Panc1 (cell line): Measurements from ENCODE around the gene ZNF284. TPM values are rescaled to one million over a fixed set of nuclear protein-coding genes. Genes with fewer than 3 reads are reported as not detected.
"Not testable (repeated sequence)": the region's sequence is repeated elsewhere in the genome, so short reads cannot be mapped to it uniquely, and the experiment has no call there.

Experiments
- ATAC-seq: fragments of 200-7000 bp; cut with Tn5 transposase; 2 replicates; pipeline ENCODE4 v1.9.1; 2020; ENCODE audit warnings: mild to moderate bottlenecking, moderate library complexity
- BruUV-seq: library from RNA; stranded (reverse); fragments of 400-500 nt; replicated peaks from 2 replicates; lab custom pipeline; 2021; lab: Mats Ljungman, UMichigan
- CTCF ChIA-PET: fragments of 300-600 bp; sonication (Branson Sonifier 250); formaldehyde crosslinking; loops from one replicate; lab custom pipeline; 2022; ENCODE audit warnings: antibody characterized with exemption; lab: Charles Lee
- POLR2A ChIA-PET: fragments of 300-600 bp; sonication (Branson Sonifier 250); formaldehyde crosslinking; loops from one replicate; lab custom pipeline; 2022; ENCODE audit warnings: antibody characterized with exemption; lab: Charles Lee
- DNase-seq: peaks from one replicate; pipeline ENCODE4 v3.0.0-alpha.2; 2010; ENCODE audit warnings: low read depth, low spot score
- H3K27ac ChIP-seq: 2 replicates; pipeline ENCODE4 v1.5.1; 2011; ENCODE audit warnings: mild to moderate bottlenecking, low read length, inconsistent platforms
- H3K27me3 ChIP-seq: fragments of 200-500 bp; sonication (Bioruptor generic); 2 replicates; pipeline ENCODE4 v1.6.0; 2014; ENCODE audit warnings: low read length, inconsistent platforms; ENCODE audit not compliant: control insufficient read depth, insufficient read depth
- H3K36me3 ChIP-seq: fragments of 200-500 bp; sonication (Bioruptor generic); 2 replicates; pipeline ENCODE4 v1.5.1; 2014; ENCODE audit warnings: inconsistent platforms, mild to moderate bottlenecking, low read length, moderate library complexity; ENCODE audit not compliant: control insufficient read depth, insufficient read depth
- H3K4me1 ChIP-seq: 2 replicates; pipeline ENCODE4 v1.5.1; 2011; ENCODE audit warnings: inconsistent platforms, mild to moderate bottlenecking, low read length, moderate library complexity; ENCODE audit not compliant: control insufficient read depth, insufficient read depth
- H3K4me3 ChIP-seq, 2 experiments: 2 replicates each; pipeline ENCODE4 v1.5.1; 2011 to 2012; ENCODE audit warnings: low read depth in 2 of 2, low read length in 2 of 2, mild to moderate bottlenecking in 2 of 2, inconsistent platforms in 1 of 2, moderate library complexity in 1 of 2
- H3K9me3 ChIP-seq: fragments of 200-500 bp; sonication (Bioruptor generic); 2 replicates; pipeline ENCODE4 v1.5.1; 2014; ENCODE audit warnings: low read depth, mild to moderate bottlenecking, inconsistent platforms, low read length, moderate library complexity; ENCODE audit not compliant: control insufficient read depth, insufficient read depth
- POLR2AphosphoS5 ChIP-seq: IDR thresholded peaks from 2 replicates; pipeline ENCODE4 v1.6.1; 2012; ENCODE audit warnings: mild to moderate bottlenecking, low read depth, low read length, moderate library complexity
- SIN3A ChIP-seq: IDR thresholded peaks from 2 replicates; pipeline ENCODE4 v1.6.1; 2012; ENCODE audit warnings: low read depth, mild to moderate bottlenecking, low read length, moderate library complexity, borderline replicate concordance; ENCODE audit not compliant: insufficient read depth
- TCF7L2 ChIP-seq: IDR thresholded peaks from 2 replicates; pipeline ENCODE4 v1.6.1; 2011; ENCODE audit warnings: mild to moderate bottlenecking, low read depth, low read length, inconsistent platforms
- in situ Hi-C: cut with HindIII; loops from 2 replicates; pipeline ENCODE4 v1.10.0; 2016; ENCODE audit warnings: low sequenced_read_pairs, low pct_unique_long_range_greater_than_20kb
- intact Hi-C: fragments of 100-400 bp; cut with micrococcal nuclease; formaldehyde crosslinking; loops from one replicate; pipeline ENCODE4 v1.10.0; 2022; ENCODE audit not compliant: unreplicated experiment
- total RNA-seq: library from RNA; stranded (reverse); gene quantifications from one replicate; pipeline ENCODE4 v1.2.1, GENCODE V29; 2021; ENCODE audit not compliant: unreplicated experiment
- TF ChIP-seq, protein P1 (sequence below): fragments of 450-650 bp; IDR thresholded peaks from 2 replicates; pipeline ENCODE4 v1.5.1; 2017; ENCODE audit warnings: mild to moderate bottlenecking
- TF ChIP-seq, protein P2 (sequence below), 2 experiments: IDR thresholded peaks; 2 replicates each; pipeline ENCODE4 v1.6.1; 2011 to 2012; ENCODE audit warnings: low read depth in 2 of 2, control low read depth in 1 of 2, low read length in 1 of 2, mild to moderate bottlenecking in 1 of 2, moderate library complexity in 1 of 2; ENCODE audit not compliant: insufficient read depth in 1 of 2

The ZNF284 gene
- total RNA-seq, 1 experiment from 2014 or later = 0.87 TPM

- ATAC-seq (peak; percentile 99), DNase-seq (peak; percentile 90)
- CTCF ChIA-PET = no interaction called here
- peak within 1 kb of the TSS; percentile 84 for H3K27ac ChIP-seq
- H3K4me3 ChIP-seq = peak within 1 kb of the TSS; percentile 89 to 96
- no peaks in the 10 kb centered on the region; the same call in none of the 2 replicates for H3K36me3 ChIP-seq
- intact Hi-C loops (no loop called here), in situ Hi-C loops (no loop called here)
- TF ChIP-seq POLR2AphosphoS5 (peak; percentile 51; the same call in 1 of the 2 replicates), TCF7L2 (no peak), SIN3A (0 out of 2 replicates have a peak, but pooled peaks have one; percentile 43)
- TF ChIP-seq, protein P1, sequence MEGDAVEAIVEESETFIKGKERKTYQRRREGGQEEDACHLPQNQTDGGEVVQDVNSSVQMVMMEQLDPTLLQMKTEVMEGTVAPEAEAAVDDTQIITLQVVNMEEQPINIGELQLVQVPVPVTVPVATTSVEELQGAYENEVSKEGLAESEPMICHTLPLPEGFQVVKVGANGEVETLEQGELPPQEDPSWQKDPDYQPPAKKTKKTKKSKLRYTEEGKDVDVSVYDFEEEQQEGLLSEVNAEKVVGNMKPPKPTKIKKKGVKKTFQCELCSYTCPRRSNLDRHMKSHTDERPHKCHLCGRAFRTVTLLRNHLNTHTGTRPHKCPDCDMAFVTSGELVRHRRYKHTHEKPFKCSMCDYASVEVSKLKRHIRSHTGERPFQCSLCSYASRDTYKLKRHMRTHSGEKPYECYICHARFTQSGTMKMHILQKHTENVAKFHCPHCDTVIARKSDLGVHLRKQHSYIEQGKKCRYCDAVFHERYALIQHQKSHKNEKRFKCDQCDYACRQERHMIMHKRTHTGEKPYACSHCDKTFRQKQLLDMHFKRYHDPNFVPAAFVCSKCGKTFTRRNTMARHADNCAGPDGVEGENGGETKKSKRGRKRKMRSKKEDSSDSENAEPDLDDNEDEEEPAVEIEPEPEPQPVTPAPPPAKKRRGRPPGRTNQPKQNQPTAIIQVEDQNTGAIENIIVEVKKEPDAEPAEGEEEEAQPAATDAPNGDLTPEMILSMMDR = no peak
- TF ChIP-seq, protein P2, sequence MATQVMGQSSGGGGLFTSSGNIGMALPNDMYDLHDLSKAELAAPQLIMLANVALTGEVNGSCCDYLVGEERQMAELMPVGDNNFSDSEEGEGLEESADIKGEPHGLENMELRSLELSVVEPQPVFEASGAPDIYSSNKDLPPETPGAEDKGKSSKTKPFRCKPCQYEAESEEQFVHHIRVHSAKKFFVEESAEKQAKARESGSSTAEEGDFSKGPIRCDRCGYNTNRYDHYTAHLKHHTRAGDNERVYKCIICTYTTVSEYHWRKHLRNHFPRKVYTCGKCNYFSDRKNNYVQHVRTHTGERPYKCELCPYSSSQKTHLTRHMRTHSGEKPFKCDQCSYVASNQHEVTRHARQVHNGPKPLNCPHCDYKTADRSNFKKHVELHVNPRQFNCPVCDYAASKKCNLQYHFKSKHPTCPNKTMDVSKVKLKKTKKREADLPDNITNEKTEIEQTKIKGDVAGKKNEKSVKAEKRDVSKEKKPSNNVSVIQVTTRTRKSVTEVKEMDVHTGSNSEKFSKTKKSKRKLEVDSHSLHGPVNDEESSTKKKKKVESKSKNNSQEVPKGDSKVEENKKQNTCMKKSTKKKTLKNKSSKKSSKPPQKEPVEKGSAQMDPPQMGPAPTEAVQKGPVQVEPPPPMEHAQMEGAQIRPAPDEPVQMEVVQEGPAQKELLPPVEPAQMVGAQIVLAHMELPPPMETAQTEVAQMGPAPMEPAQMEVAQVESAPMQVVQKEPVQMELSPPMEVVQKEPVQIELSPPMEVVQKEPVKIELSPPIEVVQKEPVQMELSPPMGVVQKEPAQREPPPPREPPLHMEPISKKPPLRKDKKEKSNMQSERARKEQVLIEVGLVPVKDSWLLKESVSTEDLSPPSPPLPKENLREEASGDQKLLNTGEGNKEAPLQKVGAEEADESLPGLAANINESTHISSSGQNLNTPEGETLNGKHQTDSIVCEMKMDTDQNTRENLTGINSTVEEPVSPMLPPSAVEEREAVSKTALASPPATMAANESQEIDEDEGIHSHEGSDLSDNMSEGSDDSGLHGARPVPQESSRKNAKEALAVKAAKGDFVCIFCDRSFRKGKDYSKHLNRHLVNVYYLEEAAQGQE (IDR thresholded peaks at IDR 0.05; ENCODE audit: insufficient read depth in 1 of 2, low read depth in 2 of 2, low read length in 1 of 2) = no peak
- POLR2A ChIA-PET = interaction anchor here (0.6 to 0.7 kb wide), 2 partner anchors 215 to 334 kb away, joined by 3 to 5 read pairs; no protein-coding TSS in a partner anchor
- no peaks in the 10 kb centered on the region for H3K4me1 ChIP-seq
- no TSS peak for BruUV-seq
- H3K27me3 ChIP-seq = no peaks in the 10 kb centered on the region
- H3K9me3 ChIP-seq = peaks cover 11% of the 10 kb centered on the region; the same call in 1 of the 2 replicates
These were observed 41.3 kb downstream of the ZNF284 start, which contains the start of gene ZNF225 for GRCh38 chr19:44113138-44113783. Gene ZNF225 (plus strand): TSS chr19:44113399. CDS start chr19:44115828, 2,429 bp downstream.

- DNase-seq (no peak), ATAC-seq (peak; percentile 28)
- H3K27ac ChIP-seq = peak overlapping the region; percentile 81
- no peaks in the 10 kb centered on the region for H3K4me1 ChIP-seq
- H3K4me3 ChIP-seq = peak overlapping the region; percentile 89 to 96
- no peaks in the 10 kb centered on the region; the same call in none of the 2 replicates for H3K36me3 ChIP-seq
- in situ Hi-C loops (no loop called here), intact Hi-C loops (no loop called here)
- CTCF ChIA-PET = no interaction called here
- no peaks in the 10 kb centered on the region for H3K27me3 ChIP-seq
- no peak for TF ChIP-seq SIN3A
- POLR2A ChIA-PET = interaction anchor here (0.6 to 0.7 kb wide), 2 partner anchors 215 to 333 kb away, joined by 3 to 5 read pairs; no protein-coding TSS in a partner anchor
- BruUV-seq = TSS peak; percentile 80
- peaks cover 9% of the 10 kb centered on the region; the same call in 1 of the 2 replicates for H3K9me3 ChIP-seq
These were observed 41.9 kb downstream of the ZNF284 start for GRCh38 chr19:44113784-44114390.

DNA sequence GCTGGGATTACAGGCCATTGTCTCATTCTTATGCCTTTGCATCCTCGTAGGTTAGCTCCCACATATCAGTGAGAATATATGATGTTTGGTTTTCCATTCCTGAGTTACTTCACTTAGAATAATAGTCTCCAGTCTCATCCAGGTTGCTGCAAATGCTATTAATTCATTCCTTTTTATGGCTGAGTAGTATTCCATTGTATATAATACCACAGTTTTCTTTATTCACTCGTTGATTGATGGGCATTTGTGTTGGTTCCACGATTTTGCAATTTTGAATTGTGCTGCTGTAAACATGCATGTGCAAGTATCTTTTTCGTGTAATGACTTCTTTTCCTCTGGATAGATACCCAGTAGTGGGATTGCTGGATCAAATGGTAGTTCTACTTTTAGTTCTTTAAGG is 49.2 kb downstream of the ZNF284 start:
- intact Hi-C loops, CTCF ChIA-PET, H3K27ac ChIP-seq, DNase-seq, BruUV-seq, H3K4me1 ChIP-seq, H3K36me3 ChIP-seq, POLR2A ChIA-PET, in situ Hi-C loops, ATAC-seq, H3K27me3 ChIP-seq, H3K9me3 ChIP-seq, H3K4me3 ChIP-seq: not testable (repeated sequence)
